Upper lobe of left lung (tissue), 4 donors: ENCODE measurements around the gene EPC1.

ENCODE experiments used
- CTCF ChIP-seq, 6 experiments: fragments of 450-650 bp in 4 of 6; fragments of 200-600 bp in 2 of 6; sonication (generic) in 2 of 6; IDR thresholded peaks; one replicate each; pipeline ENCODE4 v1.5.1; 2016 to 2019; ENCODE audit warnings: antibody characterized with exemption in 6 of 6
- POLR2A ChIP-seq, 4 donors: fragments of 450-650 bp; IDR thresholded peaks; one replicate each; pipeline ENCODE4 v1.5.1; 2016 to 2017; ENCODE audit warnings: antibody characterized with exemption in 4 of 4, mild to moderate bottlenecking in 2 of 4
- POLR2AphosphoS5 ChIP-seq, 2 donors: sonication (generic); formaldehyde crosslinking; IDR thresholded peaks; one replicate each; pipeline ENCODE4 v1.5.1; 2017; ENCODE audit warnings: antibody characterized with exemption in 2 of 2

GRCh38 chr10:32268788-32269187 lies 78.2 kb downstream of the EPC1 start:
- TF ChIP-seq CTCF (IDR thresholded peaks at IDR 0.05) (no peak), POLR2A (IDR thresholded peaks at IDR 0.05) (no peak), POLR2AphosphoS5 (IDR thresholded peaks at IDR 0.05) (no peak)
